A549 (cell line): ENCODE data around the gene SLC25A30. TPM values are rescaled to one million over a fixed set of nuclear protein-coding genes. Genes with fewer than 3 reads are reported as not detected.

ENCODE experiments used
- ATAC-seq, 2 experiments: fragments of 200-7000 bp in 1 of 2; fragments of >200 bp in 1 of 2; cut with Nextera tagmentation in 1 of 2; cut with Tn5 transposase in 1 of 2; 3 replicates each; pipeline versions ENCODE4 v1.8.0 to v1.9.1; 2018 to 2020; ENCODE audit warnings: mild to moderate bottlenecking in 1 of 2, moderate library complexity in 1 of 2
- CTCF ChIA-PET: fragments of 300-600 bp; sonication (Branson Sonifier 250); formaldehyde crosslinking; extraction: SDS; loops from one replicate; lab custom pipeline; 2021; ENCODE audit warnings: antibody characterized with exemption, inconsistent platforms; lab: Yijun Ruan, JAX
- POLR2A ChIA-PET: fragments of 350-600 bp; formaldehyde crosslinking; extraction: SDS; loops from one replicate; lab custom pipeline; 2021; ENCODE audit warnings: antibody characterized with exemption, inconsistent platforms; lab: Yijun Ruan, JAX
- DNase-seq, 2 experiments: peaks; one replicate each; pipeline versions ENCODE4 v3.0.0 to v3.0.0-alpha.2; 2011 to 2016; ENCODE audit warnings: low read depth in 1 of 2, low spot score in 1 of 2
- FAIRE-seq: peaks from 2 replicates; lab custom pipeline; 2011; peaks lifted over from hg19 to GRCh38; lab: Jason Lieb, UNC
- H3K27ac ChIP-seq, 2 experiments: fragments of >200 bp; sonication (Bioruptor Twin); formaldehyde crosslinking; 3 replicates each; pipeline ENCODE4 v1.5.1; 2016 to 2017
- H3K4me1 ChIP-seq: fragments of >200 bp; sonication (Bioruptor Twin); formaldehyde crosslinking; 3 replicates; pipeline ENCODE4 v1.6.1; 2016
- H3K4me2 ChIP-seq: fragments of >200 bp; sonication (Bioruptor Twin); formaldehyde crosslinking; 3 replicates; pipeline ENCODE4 v1.6.1; 2016
- H3K4me3 ChIP-seq: fragments of >200 bp; sonication (Bioruptor Twin); formaldehyde crosslinking; 3 replicates; pipeline ENCODE4 v1.5.1; 2016
- H3K9me3 ChIP-seq: fragments of >200 bp; sonication (Bioruptor Twin); formaldehyde crosslinking; 3 replicates; pipeline ENCODE4 v1.6.1; 2016
- ATOH8 ChIP-seq: fragments of 250-450 bp; sonication (Bioruptor Pico); IDR thresholded peaks from 2 replicates; pipeline ENCODE4 v1.5.0; 2020; ENCODE audit warnings: low read depth, mild to moderate bottlenecking, moderate library complexity
- CBX8 ChIP-seq: fragments of 200-600 bp; sonication (generic); IDR thresholded peaks from 2 replicates; pipeline ENCODE4 v1.6.1; 2016
- CHD4 ChIP-seq: fragments of 200-600 bp; sonication (generic); IDR thresholded peaks from 2 replicates; pipeline ENCODE4 v1.6.1; 2016; ENCODE audit warnings: antibody characterized with exemption, mild to moderate bottlenecking, borderline replicate concordance
- EHMT2 ChIP-seq: fragments of 200-600 bp; sonication (generic); IDR thresholded peaks from 2 replicates; pipeline ENCODE4 v1.6.1; 2016; ENCODE audit warnings: antibody characterized with exemption, low read depth, mild to moderate bottlenecking, moderate library complexity
- EP300 ChIP-seq, 2 experiments: fragments of >200 bp; sonication (Bioruptor Twin); formaldehyde crosslinking; IDR thresholded peaks; 2 replicates in 1 of 2; 3 replicates in 1 of 2; pipeline ENCODE4 v1.6.1; 2016 to 2017
- ESRRA ChIP-seq: fragments of 150-350 bp; IDR thresholded peaks from 2 replicates; pipeline ENCODE4 v1.6.1; 2014; ENCODE audit warnings: mild to moderate bottlenecking, low read length, borderline replicate concordance
- HOXA7 ChIP-seq: fragments of 250-450 bp; sonication (Bioruptor Pico); IDR thresholded peaks from 2 replicates; pipeline ENCODE4 v1.5.0; 2020; ENCODE audit warnings: mild to moderate bottlenecking, moderate library complexity
- HOXB13 ChIP-seq: fragments of 250-450 bp; sonication (Bioruptor Pico); IDR thresholded peaks from 2 replicates; pipeline ENCODE4 v1.5.0; 2020; ENCODE audit warnings: low read depth, mild to moderate bottlenecking, moderate library complexity
- HOXB5 ChIP-seq: fragments of 250-450 bp; sonication (Bioruptor Pico); IDR thresholded peaks from 2 replicates; pipeline ENCODE4 v1.5.0; 2020; ENCODE audit warnings: mild to moderate bottlenecking, moderate library complexity
- KDM5A ChIP-seq: fragments of 200-600 bp; sonication (generic); IDR thresholded peaks from 2 replicates; pipeline ENCODE4 v1.6.1; 2016; ENCODE audit warnings: antibody characterized with exemption, mild to moderate bottlenecking
- MAFK ChIP-seq: fragments of 450-650 bp; IDR thresholded peaks from 2 replicates; pipeline ENCODE4 v1.6.1; 2014; ENCODE audit not compliant: partially characterized antibody
- MAX ChIP-seq: IDR thresholded peaks from 2 replicates; pipeline ENCODE4 v1.6.1; 2012
- MAZ ChIP-seq: fragments of 150-350 bp; IDR thresholded peaks from 2 replicates; pipeline ENCODE4 v1.6.1; 2014; ENCODE audit warnings: antibody characterized with exemption, low read depth, low read length, borderline replicate concordance
- MYC ChIP-seq: IDR thresholded peaks from 2 replicates; pipeline ENCODE4 v1.6.1; 2012; ENCODE audit warnings: mild to moderate bottlenecking, inconsistent platforms, low read length, improper control_type of control experiment, borderline replicate concordance
- RAD21 ChIP-seq, 2 experiments: fragments of >200 bp in 1 of 2; sonication (Bioruptor Twin) in 1 of 2; formaldehyde crosslinking in 1 of 2; IDR thresholded peaks in 1 of 2; conservative IDR thresholded peaks in 1 of 2; 2 replicates in 1 of 2; 3 replicates in 1 of 2; pipeline ENCODE4 v1.6.1; 2012 to 2018; ENCODE audit warnings: inconsistent platforms in 1 of 2
- RARB ChIP-seq: fragments of 250-450 bp; sonication (Bioruptor Pico); IDR thresholded peaks from 2 replicates; pipeline ENCODE4 v1.8.0; 2021; ENCODE audit warnings: mild to moderate bottlenecking, moderate library complexity
- RCOR1 ChIP-seq: fragments of 150-350 bp; IDR thresholded peaks from 2 replicates; pipeline ENCODE4 v1.6.1; 2014; ENCODE audit warnings: antibody characterized with exemption, low read length, low read depth
- RFX5 ChIP-seq: fragments of 450-650 bp; IDR thresholded peaks from 2 replicates; pipeline ENCODE4 v1.7.1; 2014; ENCODE audit warnings: antibody characterized with exemption, mild to moderate bottlenecking, moderate library complexity
- RNF2 ChIP-seq: fragments of 200-600 bp; sonication (generic); IDR thresholded peaks from 2 replicates; pipeline ENCODE4 v1.6.1; 2016; ENCODE audit warnings: low read depth, mild to moderate bottlenecking, antibody characterized with exemption, moderate library complexity, borderline replicate concordance
- SMC3 ChIP-seq: fragments of >200 bp; sonication (Bioruptor Twin); formaldehyde crosslinking; IDR thresholded peaks from 3 replicates; pipeline ENCODE4 v1.6.1; 2018; ENCODE audit warnings: inconsistent platforms
- ZNF302 ChIP-seq: fragments of 250-450 bp; sonication (Bioruptor Pico); IDR thresholded peaks from 2 replicates; pipeline ENCODE4 v1.9.0; 2021; ENCODE audit warnings: inconsistent platforms, mild to moderate bottlenecking, moderate library complexity
- ZSCAN20 ChIP-seq: fragments of 250-450 bp; sonication (Bioruptor Pico); IDR thresholded peaks from 2 replicates; pipeline ENCODE4 v1.8.0; 2022; ENCODE audit warnings: mild to moderate bottlenecking, moderate library complexity
- WGBS: methylation state at CpG from one replicate; pipeline ENCODE4 v1.1.6; 2017; ENCODE audit errors: missing lambda C conversion rate; 5-methylcytosine and 5-hydroxymethylcytosine counted together
- polyA plus RNA-seq, 4 experiments: library from polyadenylated mRNA; depleted of rRNA in 3 of 4; stranded (reverse); fragments of >200 nt; fragmentation: RNase III in 1 of 4; extraction: RNeasy Plus Mini Kit Qiagen cat#74134 plus additional on column Dnase treatment in 1 of 4; gene quantifications; 2 replicates in 3 of 4; 3 replicates in 1 of 4; pipeline ENCODE4 v1.2.3, GENCODE V29; 2011 to 2017
- TF ChIP-seq, protein P1 (sequence below): fragments of >200 bp; sonication (Bioruptor Twin); formaldehyde crosslinking; IDR thresholded peaks from 3 replicates; pipeline ENCODE4 v1.5.1; 2016

SLC25A30 gene
- polyA plus RNA-seq, 2 of the 4 experiments (the other 2 are of a cell fraction) = 10.1 to 12.7 TPM

GRCh38 chr13:45393941-45394570, 24.1 kb downstream of the SLC25A30 start:
- POLR2A ChIA-PET = interaction anchor here (0.8 kb wide), 1 partner anchor 24 kb away, joined by 4 read pairs; the partner anchor contains the start of gene SLC25A30
- CTCF ChIA-PET = interaction anchor here (0.5 to 6.2 kb wide), 15 partner anchors 8 to 434 kb away, joined by 3 to 59 read pairs (median 3); no protein-coding TSS in a partner anchor

DNA sequence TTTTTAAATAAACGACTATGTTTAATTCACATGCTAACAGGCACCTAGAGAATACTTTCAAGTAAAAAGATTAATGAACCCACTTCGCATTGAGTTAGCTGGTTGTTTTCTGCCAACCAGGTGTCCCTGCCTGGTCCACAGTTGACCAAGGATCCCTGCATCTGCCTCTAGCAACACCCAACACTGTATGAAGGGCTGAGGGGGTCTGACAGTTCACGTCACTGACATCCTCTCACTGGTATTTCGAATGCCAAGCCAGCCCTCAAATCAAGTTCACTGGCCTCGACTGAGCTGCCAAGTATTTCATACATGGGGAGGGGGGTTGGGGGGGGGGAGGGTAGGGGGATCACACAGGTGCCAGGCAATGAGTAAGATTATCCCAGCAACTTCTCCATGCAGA, 25.4 kb downstream of the SLC25A30 start:
- TF ChIP-seq, protein P1, sequence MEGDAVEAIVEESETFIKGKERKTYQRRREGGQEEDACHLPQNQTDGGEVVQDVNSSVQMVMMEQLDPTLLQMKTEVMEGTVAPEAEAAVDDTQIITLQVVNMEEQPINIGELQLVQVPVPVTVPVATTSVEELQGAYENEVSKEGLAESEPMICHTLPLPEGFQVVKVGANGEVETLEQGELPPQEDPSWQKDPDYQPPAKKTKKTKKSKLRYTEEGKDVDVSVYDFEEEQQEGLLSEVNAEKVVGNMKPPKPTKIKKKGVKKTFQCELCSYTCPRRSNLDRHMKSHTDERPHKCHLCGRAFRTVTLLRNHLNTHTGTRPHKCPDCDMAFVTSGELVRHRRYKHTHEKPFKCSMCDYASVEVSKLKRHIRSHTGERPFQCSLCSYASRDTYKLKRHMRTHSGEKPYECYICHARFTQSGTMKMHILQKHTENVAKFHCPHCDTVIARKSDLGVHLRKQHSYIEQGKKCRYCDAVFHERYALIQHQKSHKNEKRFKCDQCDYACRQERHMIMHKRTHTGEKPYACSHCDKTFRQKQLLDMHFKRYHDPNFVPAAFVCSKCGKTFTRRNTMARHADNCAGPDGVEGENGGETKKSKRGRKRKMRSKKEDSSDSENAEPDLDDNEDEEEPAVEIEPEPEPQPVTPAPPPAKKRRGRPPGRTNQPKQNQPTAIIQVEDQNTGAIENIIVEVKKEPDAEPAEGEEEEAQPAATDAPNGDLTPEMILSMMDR = no peak
- TF ChIP-seq RFX5 = no peak
- TF ChIP-seq RNF2 = no peak
- TF ChIP-seq CHD4 = no peak
- TF ChIP-seq MYC = no peak
- TF ChIP-seq ZSCAN20 (CRISPR knock-in tag) = no peak
- TF ChIP-seq RAD21 (conservative IDR thresholded peaks at IDR 0.05 in 1 of 2, IDR thresholded peaks at IDR 0.05 in 1 of 2) = no peak
- no peak for TF ChIP-seq HOXB5
- no peak for TF ChIP-seq EP300 (IDR thresholded peaks at IDR 0.05)
- TF ChIP-seq HOXA7 (CRISPR knock-in tag) = no peak
- no peak for TF ChIP-seq MAX
- no peak for TF ChIP-seq MAZ
- TF ChIP-seq MAFK = no peak
- TF ChIP-seq CBX8 = no peak
- TF ChIP-seq HOXB13 = no peak
- no peak for TF ChIP-seq ZNF302 (CRISPR knock-in tag)
- TF ChIP-seq ATOH8 (CRISPR knock-in tag) = no peak
- TF ChIP-seq RCOR1 = no peak
- TF ChIP-seq, all 56 proteins: peak for 0
- CTCF ChIA-PET = interaction anchor here (0.9 to 6.2 kb wide), 9 partner anchors 7 to 423 kb away, joined by 3 to 59 read pairs (median 4); no protein-coding TSS in a partner anchor
- Histone ChIP-seq H3K9me3 (no peaks in the 10 kb centered on the region), H3K4me2 (no peak overlapping the region), H3K27ac (no peak overlapping the region), H3K4me3 (no peak overlapping the region), H3K4me1 (no peaks in the 10 kb centered on the region)
- WGBS = 68% methylated on average over 5 of the region's 5 CpGs
- DNase-seq = no peak
- POLR2A ChIA-PET = no interaction called here
- FAIRE-seq = no peak
- ATAC-seq = no peak

More at GRCh38 chr13:45393941-45394570, 24.1 kb downstream of the SLC25A30 start:
- FAIRE-seq (no peak), ATAC-seq (peak; percentile 79 to 89; a peak in 4 of 6 replicates), DNase-seq (peak; percentile 58)
- Histone ChIP-seq H3K4me1 (no peaks in the 10 kb centered on the region), H3K4me2 (no peak overlapping the region), H3K9me3 (no peaks in the 10 kb centered on the region), H3K4me3 (no peak overlapping the region), H3K27ac (no peak overlapping the region)
- 21% methylated on average over 4 of the region's 4 CpGs for WGBS
- TF ChIP-seq, protein P1 = peak; percentile 55
- TF ChIP-seq ESRRA (no peak), RAD21 (conservative IDR thresholded peaks at IDR 0.05 in 1 of 2, IDR thresholded peaks at IDR 0.05 in 1 of 2) (peak; percentile 51 to 52; a peak in 4 of 5 replicates), RARB (CRISPR knock-in tag) (no peak), SMC3 (peak; percentile 48), KDM5A (no peak), EHMT2 (no peak)
